Natural killer cell (primary cell): ENCODE results near the gene WNT7A. TPM values are rescaled to one million over a fixed set of nuclear protein-coding genes. Genes with fewer than 3 reads are reported as not detected.

Experiments used
- ATAC-seq, 3 donors: fragments of 150-1000 bp in 2 of 3; fragments of 200-7000 bp in 1 of 3; cut with Tn5 transposase; 1 replicate in 1 of 3; 2 replicates in 2 of 3; pipeline ENCODE4 v1.10.0; 2021; ENCODE audit warnings: mild to moderate bottlenecking in 2 of 3, moderate library complexity in 2 of 3
- DNase-seq, 2 donors: peaks; one replicate each; pipeline versions ENCODE4 v3.0.0 to v3.0.0-alpha.2; 2013 to 2021; ENCODE audit warnings: mixed read lengths in 1 of 2
- H3K27ac ChIP-seq: one replicate; pipeline ENCODE4 v1.5.1; 2013; ENCODE audit warnings: mild to moderate bottlenecking, low read length
- H3K27me3 ChIP-seq: one replicate; pipeline ENCODE4 v1.6.1; 2013; ENCODE audit warnings: low read length; ENCODE audit not compliant: control insufficient read depth, insufficient read depth
- H3K36me3 ChIP-seq: one replicate; pipeline ENCODE4 v1.6.1; 2013; ENCODE audit warnings: low read length; ENCODE audit not compliant: control insufficient read depth, insufficient read depth
- H3K4me1 ChIP-seq: one replicate; pipeline ENCODE4 v1.6.1; 2013; ENCODE audit warnings: low read length; ENCODE audit not compliant: control insufficient read depth, insufficient read depth
- H3K4me3 ChIP-seq: one replicate; pipeline ENCODE4 v1.5.1; 2013; ENCODE audit warnings: low read length
- H3K9me3 ChIP-seq: one replicate; pipeline ENCODE4 v1.6.1; 2013; ENCODE audit warnings: low read length; ENCODE audit not compliant: control insufficient read depth, insufficient read depth
- H3K27ac Mint-ChIP-seq, 2 donors: one replicate each; pipeline ENCODE4 v1.8.0; 2022; ENCODE audit warnings: mild to moderate bottlenecking in 2 of 2, mixed read lengths in 2 of 2, moderate library complexity in 1 of 2
- H3K27me3 Mint-ChIP-seq, 2 donors: one replicate each; pipeline ENCODE4 v1.8.0; 2022; ENCODE audit warnings: low read depth in 2 of 2, mixed read lengths in 2 of 2
- H3K36me3 Mint-ChIP-seq: one replicate; pipeline ENCODE4 v1.8.0; 2022; ENCODE audit warnings: mixed read lengths
- H3K4me1 Mint-ChIP-seq, 2 donors: one replicate each; pipeline ENCODE4 v1.8.0; 2022; ENCODE audit warnings: mixed read lengths in 2 of 2
- H3K4me3 Mint-ChIP-seq: one replicate; pipeline ENCODE4 v1.8.0; 2022; ENCODE audit warnings: mild to moderate bottlenecking, moderate library complexity, mixed read lengths
- H3K9me3 Mint-ChIP-seq, 2 donors: one replicate each; pipeline ENCODE4 v1.8.0; 2022; ENCODE audit warnings: mixed read lengths in 2 of 2
- WGBS: methylation state at CpG from one replicate; pipeline ENCODE4 v1.1.7; 2013; ENCODE audit warnings: missing lambda C conversion rate; ENCODE audit not compliant: insufficient coverage; 5-methylcytosine and 5-hydroxymethylcytosine counted together
- intact Hi-C: fragments of 100-400 bp; cut with micrococcal nuclease; formaldehyde crosslinking; loops from one replicate; pipeline ENCODE4 v1.14.2; 2022
- total RNA-seq, 4 donors: library from RNA; stranded (reverse); fragments of 120-200 nt in 1 of 4; gene quantifications; one replicate each; pipeline versions ENCODE4 v1.2.3 to v1.2.4, GENCODE V29; 2013 to 2022
- TF ChIP-seq, protein P1 (sequence below): fragments of 200-600 bp; IDR thresholded peaks from one replicate; pipeline ENCODE4 v1.8.0; 2022; ENCODE audit warnings: antibody characterized with exemption

The WNT7A gene
- total RNA-seq, 3 donors from 2014 or later (not counting 1 experiment from before 2014, with no cell fraction given) = 0.18 to 0.45 TPM; not detected in 1

DNA sequence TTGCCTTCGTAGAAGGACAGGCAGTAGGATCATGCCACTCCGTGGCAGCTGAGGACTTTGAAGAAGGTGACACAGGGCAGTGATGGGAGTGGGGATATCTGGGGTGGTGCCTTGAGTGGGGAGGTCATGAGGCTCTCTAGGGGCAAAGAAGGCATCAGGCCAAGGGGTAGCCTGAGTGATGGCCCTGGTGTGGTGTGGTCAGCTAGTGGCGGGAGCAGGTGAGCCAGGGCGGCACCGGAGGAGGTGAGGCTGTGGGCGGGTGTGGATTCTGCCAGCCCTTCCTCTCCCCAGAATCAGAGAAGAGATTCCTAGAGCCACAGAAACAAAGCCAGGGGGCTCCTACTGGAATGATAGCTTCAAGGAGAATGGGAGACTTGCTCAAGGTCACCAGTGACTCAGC lies 18.4 kb downstream of the WNT7A start:
- Mint-ChIP-seq H3K9me3 (no peaks in the 10 kb centered on the region), H3K27me3 (peaks cover 29 to 65% of the 10 kb centered on the region in 2 donors), H3K27ac (no peak overlapping the region), H3K4me3 (no peak overlapping the region), H3K36me3 (no peaks in the 10 kb centered on the region), H3K4me1 (peaks cover 4 to 11% of the 10 kb centered on the region in 2 donors)
- TF ChIP-seq, protein P1, sequence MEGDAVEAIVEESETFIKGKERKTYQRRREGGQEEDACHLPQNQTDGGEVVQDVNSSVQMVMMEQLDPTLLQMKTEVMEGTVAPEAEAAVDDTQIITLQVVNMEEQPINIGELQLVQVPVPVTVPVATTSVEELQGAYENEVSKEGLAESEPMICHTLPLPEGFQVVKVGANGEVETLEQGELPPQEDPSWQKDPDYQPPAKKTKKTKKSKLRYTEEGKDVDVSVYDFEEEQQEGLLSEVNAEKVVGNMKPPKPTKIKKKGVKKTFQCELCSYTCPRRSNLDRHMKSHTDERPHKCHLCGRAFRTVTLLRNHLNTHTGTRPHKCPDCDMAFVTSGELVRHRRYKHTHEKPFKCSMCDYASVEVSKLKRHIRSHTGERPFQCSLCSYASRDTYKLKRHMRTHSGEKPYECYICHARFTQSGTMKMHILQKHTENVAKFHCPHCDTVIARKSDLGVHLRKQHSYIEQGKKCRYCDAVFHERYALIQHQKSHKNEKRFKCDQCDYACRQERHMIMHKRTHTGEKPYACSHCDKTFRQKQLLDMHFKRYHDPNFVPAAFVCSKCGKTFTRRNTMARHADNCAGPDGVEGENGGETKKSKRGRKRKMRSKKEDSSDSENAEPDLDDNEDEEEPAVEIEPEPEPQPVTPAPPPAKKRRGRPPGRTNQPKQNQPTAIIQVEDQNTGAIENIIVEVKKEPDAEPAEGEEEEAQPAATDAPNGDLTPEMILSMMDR = no peak
- WGBS = 86% methylated on average over 4 of the region's 6 CpGs
- Histone ChIP-seq H3K4me3 (no peak overlapping the region), H3K36me3 (no peaks in the 10 kb centered on the region), H3K4me1 (peaks cover 11% of the 10 kb centered on the region), H3K27ac (no peak overlapping the region), H3K9me3 (no peaks in the 10 kb centered on the region), H3K27me3 (peaks cover 2% of the 10 kb centered on the region)
- ATAC-seq (no peak), DNase-seq (no peak)
- intact Hi-C loops = no loop called here

- no peak overlapping the region for H3K4me3 Mint-ChIP-seq
- H3K9me3 Mint-ChIP-seq = no peaks in the 10 kb centered on the region
- H3K27me3 Mint-ChIP-seq = peaks cover 26 to 56% of the 10 kb centered on the region in 2 donors
- H3K4me1 Mint-ChIP-seq = peaks cover 0 to under 1% of the 10 kb centered on the region in 2 donors
- H3K4me3 ChIP-seq = no peak overlapping the region
- H3K36me3 Mint-ChIP-seq = no peaks in the 10 kb centered on the region
- intact Hi-C loops = no loop called here
- no peaks in the 10 kb centered on the region for H3K9me3 ChIP-seq
- no peaks in the 10 kb centered on the region for H3K36me3 ChIP-seq
- H3K27ac ChIP-seq = no peak overlapping the region
- DNase-seq = no peak
- TF ChIP-seq, protein P1 = no peak
- peaks cover 2% of the 10 kb centered on the region for H3K27me3 ChIP-seq
- H3K27ac Mint-ChIP-seq = no peak overlapping the region
- WGBS = 87% methylated on average over 1 of the region's 1 CpG
- ATAC-seq = no peak
- no peaks in the 10 kb centered on the region for H3K4me1 ChIP-seq
These were observed 19.9 kb downstream of the WNT7A start for GRCh38 chr3:13860001-13860400.

GRCh38 chr3:13858768-13859520 lies 20.9 kb downstream of the WNT7A start:
- 84% methylated on average over 8 of the region's 9 CpGs for WGBS
- TF ChIP-seq, protein P1 = no peak

More at GRCh38 chr3:13858768-13859520, 20.9 kb downstream of the WNT7A start:
- Histone ChIP-seq H3K36me3 (no peaks in the 10 kb centered on the region), H3K9me3 (no peaks in the 10 kb centered on the region), H3K4me3 (no peak overlapping the region), H3K27me3 (peaks cover 2% of the 10 kb centered on the region), H3K4me1 (no peaks in the 10 kb centered on the region), H3K27ac (no peak overlapping the region)
- intact Hi-C loops = no loop called here
- DNase-seq (no peak), ATAC-seq (no peak)
- Mint-ChIP-seq H3K4me1 (no peaks in the 10 kb centered on the region), H3K9me3 (no peaks in the 10 kb centered on the region), H3K27me3 (peaks cover 21 to 46% of the 10 kb centered on the region in 2 donors), H3K4me3 (no peak overlapping the region), H3K36me3 (no peaks in the 10 kb centered on the region), H3K27ac (no peak overlapping the region)
